Fibroblast of lung (primary cell): ENCODE data around the gene RPUSD3.

Source experiments
- CTCF ChIP-seq, 2 donors: IDR thresholded peaks in 1 of 2; conservative IDR thresholded peaks in 1 of 2; 1 replicate in 1 of 2; 2 replicates in 1 of 2; pipeline ENCODE4 v1.5.1; 2011 to 2012; ENCODE audit warnings: low read length in 2 of 2, control low read depth in 1 of 2, inconsistent platforms in 1 of 2, low read depth in 1 of 2, mild to moderate bottlenecking in 1 of 2
- EZH2 ChIP-seq: IDR thresholded peaks from 2 replicates; pipeline ENCODE4 v1.5.1; 2012; ENCODE audit warnings: low read length, control low read depth, mild to moderate bottlenecking; ENCODE audit errors: missing control alignments

GRCh38 chr3:9797196-9797945 lies 46.4 kb downstream of the RPUSD3 start:
- TF ChIP-seq CTCF (conservative IDR thresholded peaks at IDR 0.05 in 1 of 2, IDR thresholded peaks at IDR 0.05 in 1 of 2; ENCODE audit: low read depth in 1 of 2, low read length in 2 of 2) (no peak), EZH2 (no peak)
